Calu3 (cell line): ENCODE data around the gene NPIPA2. TPM values are rescaled to one million over a fixed set of nuclear protein-coding genes. Genes with fewer than 3 reads are reported as not detected.
"Not testable (repeated sequence)": the region's sequence is repeated elsewhere in the genome, so short reads cannot be mapped to it uniquely, and the experiment has no call there.

Experiments
- Bru-seq: library from RNA; stranded (reverse); fragments of 400-500 nt; gene quantifications from one replicate; lab custom pipeline; 2021; lab: Mats Ljungman, UMichigan
- BruChase-seq, 2 experiments: library from RNA; stranded (reverse); fragments of 400-500 nt; gene quantifications; one replicate each; lab custom pipeline; 2021; lab: Mats Ljungman, UMichigan
- BruUV-seq: library from RNA; stranded (reverse); fragments of 400-500 nt; replicated peaks from 2 replicates; lab custom pipeline; 2021; lab: Mats Ljungman, UMichigan
- CTCF ChIA-PET: fragments of 300-600 bp; sonication (Branson Sonifier 250); formaldehyde crosslinking; loops from one replicate; lab custom pipeline; 2022; ENCODE audit warnings: antibody characterized with exemption; lab: Charles Lee
- DNase-seq: peaks from one replicate; pipeline ENCODE4 v3.0.0; 2022
- H3K27ac Mint-ChIP-seq: one replicate; pipeline ENCODE4 v1.8.0; 2022; ENCODE audit warnings: mixed read lengths; ENCODE audit not compliant: unreplicated experiment
- H3K27me3 Mint-ChIP-seq: one replicate; pipeline ENCODE4 v1.8.0; 2022; ENCODE audit warnings: mixed read lengths; ENCODE audit not compliant: unreplicated experiment
- H3K36me3 Mint-ChIP-seq: one replicate; pipeline ENCODE4 v1.8.0; 2022; ENCODE audit warnings: mild to moderate bottlenecking, moderate library complexity, mixed read lengths; ENCODE audit not compliant: insufficient read depth, unreplicated experiment
- H3K4me1 Mint-ChIP-seq: one replicate; pipeline ENCODE4 v1.8.0; 2022; ENCODE audit warnings: mild to moderate bottlenecking, low read depth, mixed read lengths; ENCODE audit not compliant: unreplicated experiment
- H3K4me3 Mint-ChIP-seq: one replicate; pipeline ENCODE4 v1.8.0; 2022; ENCODE audit warnings: mild to moderate bottlenecking, low read depth, moderate library complexity, mixed read lengths; ENCODE audit not compliant: unreplicated experiment
- H3K9me3 Mint-ChIP-seq: one replicate; pipeline ENCODE4 v1.8.0; 2022; ENCODE audit warnings: low read depth, mixed read lengths; ENCODE audit not compliant: unreplicated experiment
- intact Hi-C: fragments of 100-400 bp; cut with micrococcal nuclease; formaldehyde crosslinking; loops from one replicate; pipeline ENCODE4 v1.10.0; 2022; ENCODE audit not compliant: unreplicated experiment
- long read RNA-seq: library from polyadenylated mRNA; stranded (forward); transcript quantifications from one replicate; pipeline ENCODE4 v2.0.0, GENCODE V29; 2022
- total RNA-seq: library from RNA; stranded (reverse); gene quantifications from 2 replicates; pipeline ENCODE4 v1.2.3, GENCODE V29; 2022

NPIPA2 gene
- not detected in 2 replicates for total RNA-seq
- percentile 14 among the genes with signal in this experiment for Bru-seq, nascent RNA
- BruChase-seq, experiment 1, labeled RNA remaining after a 6-hour chase, result percentile 13 among the genes with signal in this experiment
- BruChase-seq, experiment 2, labeled RNA remaining after a 2-hour chase, result percentile 11 among the genes with signal in this experiment
- long read RNA-seq, result 0 reads

DNA sequence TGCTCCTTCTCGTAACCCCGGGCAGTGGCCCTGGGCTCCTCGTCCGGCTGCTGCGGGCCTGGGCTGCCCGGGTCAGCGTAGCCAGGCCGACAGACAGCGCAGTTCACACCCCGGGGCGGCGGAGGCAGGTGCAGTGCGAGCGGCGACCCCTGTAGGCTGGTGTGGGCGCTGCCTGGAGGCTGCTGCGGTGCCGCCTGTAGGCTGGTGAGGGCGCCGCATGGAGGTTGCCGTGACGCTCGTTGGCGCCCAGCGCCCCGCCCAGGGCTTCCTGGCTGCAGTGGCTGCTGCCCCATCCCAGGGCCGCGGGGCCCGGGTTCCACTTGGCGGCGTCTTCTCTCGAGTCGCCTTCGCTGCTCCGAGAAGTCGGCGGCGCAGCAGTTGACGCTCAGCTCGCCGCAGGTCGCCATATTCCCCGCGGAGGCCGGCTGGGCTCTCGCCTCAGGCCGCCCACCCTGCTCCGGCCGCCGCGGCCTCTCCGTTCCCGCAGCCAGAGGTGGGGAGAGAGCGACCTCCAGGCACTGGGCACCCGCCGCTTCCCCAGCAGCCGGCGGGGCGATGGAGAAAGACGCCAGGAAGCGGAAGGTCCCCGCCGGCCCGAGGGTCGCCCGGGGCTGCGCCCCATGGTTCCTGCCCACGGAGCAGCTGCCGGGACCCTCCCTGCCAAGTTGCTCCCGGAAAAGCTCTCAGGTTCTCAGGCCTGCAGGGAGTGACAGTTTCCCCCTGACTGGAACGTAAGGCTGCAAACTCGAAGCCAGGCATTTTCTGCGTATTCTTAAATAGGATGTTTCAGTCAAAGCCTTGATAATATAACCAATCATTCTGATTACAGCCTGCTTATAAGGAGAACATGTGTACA, at the start of gene NPIPA2:
Gene NPIPA2 (plus strand): TSS at position 261 of the 856 bp plus-strand sequence. CDS start 5,533 bp downstream, outside the sequence.
- TSS peak; percentile 88 for BruUV-seq
- H3K27ac Mint-ChIP-seq, H3K36me3 Mint-ChIP-seq, H3K27me3 Mint-ChIP-seq, DNase-seq, H3K4me3 Mint-ChIP-seq, CTCF ChIA-PET, intact Hi-C loops, H3K4me1 Mint-ChIP-seq, H3K9me3 Mint-ChIP-seq: not testable (repeated sequence)

- H3K4me1 Mint-ChIP-seq, CTCF ChIA-PET, intact Hi-C loops, H3K36me3 Mint-ChIP-seq, H3K27ac Mint-ChIP-seq, DNase-seq, H3K9me3 Mint-ChIP-seq, BruUV-seq, H3K27me3 Mint-ChIP-seq, H3K4me3 Mint-ChIP-seq: not testable (repeated sequence)
Observed at GRCh38 chr16:14694129-14694528, 48.2 kb upstream of the NPIPA2 start, which contains the start of gene PLA2G10. TSS of gene PLA2G10 (minus strand) at chr16:14694308. CDS start at chr16:14694229, 79 bp downstream.

- H3K36me3 Mint-ChIP-seq, H3K27me3 Mint-ChIP-seq, H3K4me3 Mint-ChIP-seq, H3K4me1 Mint-ChIP-seq, CTCF ChIA-PET, H3K27ac Mint-ChIP-seq, DNase-seq, H3K9me3 Mint-ChIP-seq, intact Hi-C loops, BruUV-seq: not testable (repeated sequence)
Observed at GRCh38 chr16:14701859-14702258, 40.5 kb upstream of the NPIPA2 start.

GRCh38 chr16:14702672-14703071, 39.7 kb upstream of the NPIPA2 start:
- H3K36me3 Mint-ChIP-seq, H3K27ac Mint-ChIP-seq, H3K4me3 Mint-ChIP-seq, H3K4me1 Mint-ChIP-seq, BruUV-seq, CTCF ChIA-PET, H3K27me3 Mint-ChIP-seq, H3K9me3 Mint-ChIP-seq, DNase-seq, intact Hi-C loops: not testable (repeated sequence)

DNA sequence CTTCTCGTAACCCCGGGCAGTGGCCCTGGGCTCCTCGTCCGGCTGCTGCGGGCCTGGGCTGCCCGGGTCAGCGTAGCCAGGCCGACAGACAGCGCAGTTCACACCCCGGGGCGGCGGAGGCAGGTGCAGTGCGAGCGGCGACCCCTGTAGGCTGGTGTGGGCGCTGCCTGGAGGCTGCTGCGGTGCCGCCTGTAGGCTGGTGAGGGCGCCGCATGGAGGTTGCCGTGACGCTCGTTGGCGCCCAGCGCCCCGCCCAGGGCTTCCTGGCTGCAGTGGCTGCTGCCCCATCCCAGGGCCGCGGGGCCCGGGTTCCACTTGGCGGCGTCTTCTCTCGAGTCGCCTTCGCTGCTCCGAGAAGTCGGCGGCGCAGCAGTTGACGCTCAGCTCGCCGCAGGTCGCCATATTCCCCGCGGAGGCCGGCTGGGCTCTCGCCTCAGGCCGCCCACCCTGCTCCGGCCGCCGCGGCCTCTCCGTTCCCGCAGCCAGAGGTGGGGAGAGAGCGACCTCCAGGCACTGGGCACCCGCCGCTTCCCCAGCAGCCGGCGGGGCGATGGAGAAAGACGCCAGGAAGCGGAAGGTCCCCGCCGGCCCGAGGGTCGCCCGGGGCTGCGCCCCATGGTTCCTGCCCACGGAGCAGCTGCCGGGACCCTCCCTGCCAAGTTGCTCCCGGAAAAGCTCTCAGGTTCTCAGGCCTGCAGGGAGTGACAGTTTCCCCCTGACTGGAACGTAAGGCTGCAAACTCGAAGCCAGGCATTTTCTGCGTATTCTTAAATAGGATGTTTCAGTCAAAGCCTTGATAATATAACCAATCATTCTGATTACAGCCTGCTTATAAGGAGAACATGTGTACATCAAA, 38.9 kb upstream of the NPIPA2 start, which contains the start of gene NPIPA3:
Gene NPIPA3 (plus strand): TSS at position 256 of the 856 bp plus-strand sequence. CDS start 5,533 bp downstream, outside the sequence.
- DNase-seq, CTCF ChIA-PET, H3K36me3 Mint-ChIP-seq, H3K4me1 Mint-ChIP-seq, H3K27ac Mint-ChIP-seq, intact Hi-C loops, H3K4me3 Mint-ChIP-seq, H3K9me3 Mint-ChIP-seq, BruUV-seq, H3K27me3 Mint-ChIP-seq: not testable (repeated sequence)

GRCh38 chr16:14733233-14733632, 9.1 kb upstream of the NPIPA2 start:
- intact Hi-C loops, result not testable (repeated sequence)

DNA sequence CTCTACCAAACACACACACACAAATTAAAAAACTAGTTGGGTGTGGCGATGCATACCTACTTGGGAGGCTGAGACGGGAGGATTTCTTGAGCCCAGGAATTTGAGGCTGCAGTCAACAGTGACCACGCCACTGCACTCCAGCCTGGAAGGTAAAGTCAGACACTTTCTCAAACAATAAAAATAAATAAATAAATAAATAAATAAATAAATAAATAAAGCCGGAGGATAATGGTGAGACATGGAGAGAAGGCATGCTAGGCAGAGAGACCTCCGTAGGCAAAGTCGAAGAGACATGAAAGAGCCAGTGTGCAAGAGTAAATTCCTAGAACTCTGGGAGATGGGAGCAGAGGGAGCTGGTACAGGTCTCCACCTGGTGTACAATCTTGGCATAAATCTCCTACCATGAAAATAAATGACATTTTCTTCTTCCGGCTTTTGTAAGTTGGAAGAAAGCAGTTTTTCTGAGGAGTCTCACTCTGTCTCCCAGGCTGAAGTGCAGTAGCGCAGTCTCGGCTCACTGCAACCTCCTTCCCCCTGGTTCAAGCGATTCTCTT, 1.4 kb upstream of the NPIPA2 start:
- H3K9me3 Mint-ChIP-seq, H3K36me3 Mint-ChIP-seq, BruUV-seq, intact Hi-C loops, H3K4me1 Mint-ChIP-seq, CTCF ChIA-PET, H3K27me3 Mint-ChIP-seq, H3K4me3 Mint-ChIP-seq, H3K27ac Mint-ChIP-seq, DNase-seq: not testable (repeated sequence)

More at GRCh38 chr16:14733233-14733632, 9.1 kb upstream of the NPIPA2 start:
- CTCF ChIA-PET, H3K4me3 Mint-ChIP-seq, H3K27ac Mint-ChIP-seq, DNase-seq, H3K36me3 Mint-ChIP-seq, H3K9me3 Mint-ChIP-seq, H3K4me1 Mint-ChIP-seq, BruUV-seq, H3K27me3 Mint-ChIP-seq: not testable (repeated sequence)

DNA sequence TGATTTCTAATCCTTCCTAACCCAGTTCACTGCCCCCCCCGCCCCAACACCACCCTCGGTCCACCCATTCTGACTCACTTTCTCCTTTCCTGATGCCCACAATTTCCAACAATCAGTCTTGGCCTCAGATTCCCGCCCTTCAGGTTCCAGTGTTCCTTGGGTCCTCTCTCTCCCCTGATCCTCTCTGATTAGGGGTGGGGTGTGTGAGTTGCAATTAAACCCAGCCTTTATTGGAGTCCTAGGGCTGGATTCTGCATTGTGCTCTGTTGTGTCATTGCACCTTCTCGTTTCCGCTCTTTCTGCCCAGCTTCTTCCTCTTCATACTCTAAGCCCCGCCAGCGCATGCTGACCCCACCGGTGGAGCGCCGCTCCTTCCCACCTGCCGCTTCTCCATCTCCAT, 539 bp upstream of the NPIPA2 start:
- intact Hi-C loops, DNase-seq, H3K36me3 Mint-ChIP-seq, H3K27ac Mint-ChIP-seq, H3K4me1 Mint-ChIP-seq, BruUV-seq, H3K9me3 Mint-ChIP-seq, H3K27me3 Mint-ChIP-seq, CTCF ChIA-PET, H3K4me3 Mint-ChIP-seq: not testable (repeated sequence)

GRCh38 chr16:14773654-14774053, 31.3 kb downstream of the NPIPA2 start:
- H3K4me1 Mint-ChIP-seq, H3K27ac Mint-ChIP-seq, intact Hi-C loops, BruUV-seq, H3K9me3 Mint-ChIP-seq, DNase-seq, CTCF ChIA-PET, H3K4me3 Mint-ChIP-seq, H3K36me3 Mint-ChIP-seq: not testable (repeated sequence)
- H3K27me3 Mint-ChIP-seq, result peaks cover 13% of the 10 kb centered on the region
